RWPE2 (cell line): ENCODE data around the gene ZNF613.
"Not testable (repeated sequence)": the region's sequence is repeated elsewhere in the genome, so short reads cannot be mapped to it uniquely, and the experiment has no call there.

Source experiments
- ATAC-seq: fragments of 200-7000 bp; cut with Tn5 transposase; 3 replicates; pipeline ENCODE4 v1.9.1; 2021; ENCODE audit warnings: low read depth
- DNase-seq: peaks from one replicate; pipeline ENCODE4 v3.0.0-alpha.2; 2020; ENCODE audit warnings: low spot score
- H3K27ac ChIP-seq: fragments of 450-650 bp; 2 replicates; pipeline ENCODE4 v1.5.1; 2017; ENCODE audit warnings: mild to moderate bottlenecking; ENCODE audit not compliant: poor library complexity, severe bottlenecking
- H3K27me3 ChIP-seq: fragments of 250-450 bp; sonication (Bioruptor Pico); 2 replicates; pipeline ENCODE4 v1.5.1; 2021; ENCODE audit warnings: mild to moderate bottlenecking, moderate library complexity; ENCODE audit not compliant: insufficient read depth, poor library complexity, severe bottlenecking
- H3K36me3 ChIP-seq: fragments of 250-450 bp; sonication (Bioruptor Pico); 2 replicates; pipeline ENCODE4 v1.5.1; 2020; ENCODE audit warnings: low read depth, mild to moderate bottlenecking, moderate library complexity
- H3K4me1 ChIP-seq: fragments of 250-450 bp; sonication (Bioruptor Pico); 2 replicates; pipeline ENCODE4 v1.5.1; 2021; ENCODE audit warnings: mild to moderate bottlenecking, moderate library complexity; ENCODE audit not compliant: insufficient read depth, poor library complexity, severe bottlenecking
- H3K4me3 ChIP-seq: fragments of 250-450 bp; sonication (Bioruptor Pico); 2 replicates; pipeline ENCODE4 v1.5.1; 2021; ENCODE audit warnings: mild to moderate bottlenecking, moderate library complexity; ENCODE audit not compliant: severe bottlenecking
- H3K9me3 ChIP-seq: fragments of 250-450 bp; sonication (Bioruptor Pico); 2 replicates; pipeline ENCODE4 v1.5.1; 2021; ENCODE audit warnings: mild to moderate bottlenecking, moderate library complexity; ENCODE audit not compliant: severe bottlenecking
- CTCF ChIP-seq: fragments of 450-650 bp; IDR thresholded peaks from one replicate; pipeline ENCODE4 v1.5.1; 2017; ENCODE audit warnings: mild to moderate bottlenecking, moderate library complexity; ENCODE audit not compliant: poor library complexity, severe bottlenecking

ZNF613 gene

DNA sequence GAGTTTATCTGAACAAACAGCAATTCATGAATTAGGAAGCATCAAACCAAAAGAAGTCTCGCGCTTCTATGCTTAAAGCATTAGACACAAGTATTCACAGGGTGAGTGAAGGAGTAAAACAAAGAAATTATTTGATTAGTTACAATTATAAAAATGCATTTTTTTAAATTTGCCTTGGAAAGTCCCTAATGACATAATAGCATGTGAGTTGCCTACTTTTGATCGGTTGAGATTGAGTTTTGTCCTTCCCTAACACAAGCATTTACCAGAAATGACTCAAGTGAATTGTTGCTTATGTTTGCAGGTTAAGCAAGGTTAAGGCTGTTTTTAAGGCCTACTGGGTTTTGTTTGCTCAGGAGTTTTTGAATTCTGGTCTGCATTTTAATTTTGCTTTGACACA, 22.1 kb upstream of the ZNF613 start:
- Histone ChIP-seq H3K4me3 (peak overlapping the region; percentile 62), H3K4me1 (no peaks in the 10 kb centered on the region), H3K27ac (no peak overlapping the region), H3K27me3 (no peaks in the 10 kb centered on the region), H3K36me3 (peaks cover 26% of the 10 kb centered on the region), H3K9me3 (peaks cover 18% of the 10 kb centered on the region)
- no peak for DNase-seq
- TF ChIP-seq CTCF, result peak; percentile 14
- ATAC-seq, result no peak

- H3K27ac ChIP-seq, H3K27me3 ChIP-seq, DNase-seq, H3K4me3 ChIP-seq, ATAC-seq, H3K4me1 ChIP-seq: not testable (repeated sequence)
- Histone ChIP-seq H3K9me3 (peaks cover 18% of the 10 kb centered on the region), H3K36me3 (peaks cover 22% of the 10 kb centered on the region)
These were observed 21.6 kb upstream of the ZNF613 start for GRCh38 chr19:51905639-51906038.

- Histone ChIP-seq H3K9me3 (peaks cover 18% of the 10 kb centered on the region), H3K36me3 (peaks cover 17% of the 10 kb centered on the region)
- not testable (repeated sequence) for H3K4me1 ChIP-seq, ATAC-seq, H3K27ac ChIP-seq, H3K4me3 ChIP-seq, DNase-seq, H3K27me3 ChIP-seq
These were observed 21.2 kb upstream of the ZNF613 start for GRCh38 chr19:51906108-51906507.

- not testable (repeated sequence) for H3K4me1 ChIP-seq, ATAC-seq, H3K4me3 ChIP-seq, H3K36me3 ChIP-seq, H3K27me3 ChIP-seq, DNase-seq, H3K27ac ChIP-seq
- H3K9me3 ChIP-seq, result peaks cover 10% of the 10 kb centered on the region
These were observed 19.3 kb upstream of the ZNF613 start for GRCh38 chr19:51907981-51908380.

DNA sequence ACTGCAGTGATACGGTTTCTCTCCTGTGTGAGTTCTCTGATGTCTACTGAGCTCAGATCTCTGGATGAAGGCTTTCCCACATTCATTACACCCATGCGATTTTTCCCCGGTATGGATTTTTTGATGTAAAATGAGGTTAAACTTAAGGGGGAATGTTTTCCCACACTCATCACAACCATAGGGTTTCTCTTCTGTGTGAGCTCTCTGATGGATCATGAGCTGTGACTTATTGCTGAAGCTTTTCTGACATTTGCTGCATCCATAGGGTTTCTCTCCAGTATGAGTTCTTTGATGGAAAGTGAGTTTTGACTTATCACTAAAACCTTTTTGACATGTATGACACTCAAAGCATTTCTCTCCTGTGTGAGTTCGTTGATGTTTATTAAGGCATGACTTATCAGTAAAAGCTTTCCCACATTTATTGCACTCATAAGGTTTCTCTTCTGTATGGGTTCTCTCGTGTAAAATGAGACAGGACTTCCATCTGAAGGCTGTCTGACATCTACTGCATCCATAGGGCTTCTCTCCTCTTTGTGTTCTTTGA, 11.9 kb upstream of the ZNF613 start:
- Histone ChIP-seq H3K27ac (no peak overlapping the region), H3K9me3 (peaks cover 28% of the 10 kb centered on the region), H3K4me1 (no peaks in the 10 kb centered on the region), H3K4me3 (no peak overlapping the region), H3K27me3 (no peaks in the 10 kb centered on the region), H3K36me3 (no peaks in the 10 kb centered on the region)
- ATAC-seq, result no peak
- no peak for DNase-seq
- TF ChIP-seq CTCF, result no peak

DNA sequence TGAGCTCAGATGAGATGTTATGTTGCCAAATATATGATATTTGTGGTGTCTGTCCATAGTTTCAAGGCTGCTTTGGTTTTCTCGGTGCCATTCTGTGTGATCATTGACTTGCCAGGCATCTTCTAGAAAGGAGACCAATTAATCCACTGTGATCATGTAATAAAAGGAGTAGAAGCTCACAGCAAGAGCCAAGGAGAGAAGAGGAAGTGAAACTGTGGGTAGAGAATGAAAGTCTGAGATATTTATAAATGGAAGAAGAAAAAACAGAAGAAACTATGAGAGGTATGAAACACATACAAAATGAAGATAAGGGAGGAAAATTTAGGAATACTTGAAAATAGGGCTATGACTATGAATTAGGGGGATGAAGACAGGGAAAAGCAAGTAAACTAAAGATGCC, 11.1 kb upstream of the ZNF613 start:
- Histone ChIP-seq H3K27me3 (no peaks in the 10 kb centered on the region), H3K36me3 (no peaks in the 10 kb centered on the region), H3K9me3 (peaks cover 28% of the 10 kb centered on the region), H3K4me3 (no peak overlapping the region), H3K27ac (no peak overlapping the region), H3K4me1 (no peaks in the 10 kb centered on the region)
- DNase-seq, result no peak
- no peak for TF ChIP-seq CTCF
- ATAC-seq, result no peak
